Fibroblast of skin of left biceps (primary cell): ENCODE results near the gene CHD6.

ENCODE experiments used
- DNase-seq, 2 experiments: peaks; one replicate each; pipeline ENCODE4 v3.0.0-alpha.2; 2013; ENCODE audit warnings: low read depth in 2 of 2

Gene CHD6

GRCh38 chr20:41403604-41404003 is 214.6 kb downstream of the CHD6 start:
- no peak for DNase-seq

DNA sequence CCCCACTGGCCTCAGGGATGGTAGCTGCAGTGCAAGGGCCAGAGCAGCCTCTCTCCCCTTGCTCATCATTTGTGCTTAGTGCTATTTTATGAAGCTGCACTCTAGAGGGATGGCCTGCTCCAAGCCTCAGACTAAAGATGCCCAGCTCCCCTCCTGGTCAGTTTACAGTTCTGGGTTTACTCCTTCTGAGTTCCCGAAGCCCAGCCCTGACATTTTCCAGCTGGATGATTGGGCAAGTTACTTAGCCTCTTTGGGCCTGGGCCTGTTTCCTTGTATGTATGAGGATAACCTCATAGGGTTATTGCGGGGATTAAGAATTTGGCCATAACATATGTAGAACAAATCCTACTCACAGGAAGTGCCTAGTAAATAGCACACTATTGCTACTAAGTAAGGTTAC is 219.8 kb downstream of the CHD6 start:
- DNase-seq, result no peak

DNA sequence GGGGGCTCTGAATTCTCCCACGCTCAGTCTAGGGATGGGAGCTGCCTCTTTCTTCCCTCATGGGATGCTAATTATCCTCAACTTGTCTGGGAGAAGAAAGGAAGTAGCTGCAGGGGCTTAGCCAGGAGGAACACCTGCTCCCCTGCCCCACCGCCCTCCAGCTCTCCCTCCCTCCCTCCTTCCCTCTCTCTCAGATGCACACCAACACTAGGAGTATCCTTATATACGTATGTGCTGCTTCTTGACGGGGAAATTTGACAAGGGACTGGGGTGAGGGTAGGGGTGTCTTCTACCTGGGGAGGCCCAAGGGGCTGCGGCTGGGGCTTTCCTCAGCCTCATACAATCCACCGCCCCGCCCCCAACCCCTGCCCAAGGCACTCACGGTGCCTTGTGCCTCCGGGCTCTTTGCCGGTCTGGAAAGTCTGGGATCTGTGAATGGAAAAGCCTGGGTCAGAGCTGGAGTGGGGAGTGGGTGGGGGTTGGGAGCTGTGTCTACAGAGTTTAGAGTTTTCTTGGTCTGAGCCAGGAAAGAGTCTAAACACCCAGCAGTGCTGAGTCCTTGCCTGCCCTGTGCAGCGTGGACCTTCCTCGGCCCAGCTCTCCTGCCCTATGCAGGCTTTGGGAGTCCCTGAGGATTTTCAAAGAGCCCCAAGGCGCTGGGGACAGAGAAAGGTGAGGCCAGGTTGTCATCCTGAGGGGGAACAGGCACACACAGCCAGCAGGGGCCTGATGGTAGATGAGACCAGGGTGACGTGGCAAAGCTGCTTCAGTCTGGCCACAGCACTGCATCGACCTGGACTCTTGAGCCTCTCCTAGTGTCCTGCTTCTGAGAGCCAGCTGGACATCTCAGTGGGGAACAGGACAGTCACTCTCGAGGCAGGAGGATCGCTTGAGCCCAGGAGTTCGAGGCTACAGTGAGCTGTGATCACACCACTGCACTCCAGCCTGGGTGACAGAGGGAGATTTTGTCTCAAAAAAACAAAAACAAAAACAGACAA is 222.2 kb downstream of the CHD6 start:
- no peak for DNase-seq

DNA sequence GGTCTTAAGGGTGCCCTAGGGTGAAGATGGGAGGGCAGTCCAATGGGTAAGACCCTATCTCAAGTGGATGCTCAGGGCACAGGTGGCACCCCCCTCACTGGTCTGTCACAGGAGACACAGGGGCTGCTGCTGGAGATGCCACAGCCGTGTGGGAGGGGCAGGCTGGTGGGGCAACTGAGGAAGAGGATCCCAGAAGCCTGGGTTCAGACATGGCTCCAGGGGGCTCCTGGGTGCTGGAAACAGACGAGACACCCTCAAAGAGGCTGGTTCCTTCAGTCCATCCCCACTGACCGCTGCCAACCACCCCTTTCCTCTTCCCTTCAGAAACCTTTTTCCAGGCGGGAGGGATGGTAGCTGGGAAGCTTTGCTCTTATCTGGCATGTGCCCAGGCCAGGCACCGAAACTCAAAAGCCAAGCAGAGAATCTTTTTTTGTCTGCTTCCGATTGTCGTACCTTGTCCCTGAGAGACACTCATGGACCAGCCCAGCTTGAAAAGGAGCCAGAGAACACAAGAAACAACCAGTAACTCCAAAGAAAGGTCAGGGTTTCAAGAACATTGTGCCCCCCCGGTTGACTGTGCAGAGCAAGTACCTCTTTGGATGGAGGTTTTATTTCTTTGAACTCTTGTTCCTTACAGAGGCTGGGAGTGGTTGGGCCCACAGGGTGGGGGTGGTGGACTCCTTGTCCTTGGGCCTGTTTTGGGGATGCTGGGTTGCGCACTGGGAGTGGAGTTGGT is 223.1 kb downstream of the CHD6 start:
- no peak for DNase-seq

DNA sequence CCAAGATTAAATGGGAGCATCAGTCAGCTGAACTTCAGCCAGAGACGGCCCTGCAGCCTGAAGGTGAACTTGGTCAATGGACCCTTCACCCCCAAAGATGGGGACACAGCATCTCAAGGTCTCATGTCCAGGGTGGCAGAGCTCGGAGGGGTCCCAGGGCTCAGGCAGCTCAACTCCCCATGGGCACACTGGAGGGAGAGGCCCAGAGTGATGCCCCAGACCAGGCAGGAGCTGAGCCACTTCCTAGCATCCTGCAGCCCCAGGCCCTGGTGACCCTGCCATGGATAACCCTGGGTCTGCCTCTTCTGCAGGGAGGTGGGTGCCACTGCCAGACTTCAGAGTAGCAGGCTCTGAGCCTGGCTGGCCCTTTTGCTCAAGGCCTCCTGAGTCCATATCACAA is 224.1 kb downstream of the CHD6 start:
- no peak for DNase-seq

DNA sequence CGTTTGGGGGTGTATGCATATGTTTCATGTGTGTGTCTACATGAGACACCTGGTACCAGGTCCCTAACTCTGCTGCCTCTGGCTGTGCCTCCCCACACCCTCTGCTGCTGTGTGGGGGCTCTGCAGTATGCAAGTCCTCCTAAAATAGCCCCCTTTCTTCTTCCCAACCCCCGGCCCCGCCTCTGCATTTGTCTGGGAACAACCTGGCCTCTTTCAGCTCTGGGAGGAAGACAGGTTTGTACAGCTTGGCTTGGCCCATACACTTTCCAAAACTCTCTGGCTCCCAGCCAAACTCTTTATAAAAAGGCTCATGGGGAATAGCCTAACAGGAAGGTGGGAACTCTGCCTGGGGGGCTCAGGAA is 224.5 kb downstream of the CHD6 start:
- no peak for DNase-seq

GRCh38 chr20:41392871-41393704 is 225.1 kb downstream of the CHD6 start:
- DNase-seq, result no peak

- DNase-seq, result no peak
Measured at GRCh38 chr20:41392295-41392694, 225.9 kb downstream of the CHD6 start.

DNA sequence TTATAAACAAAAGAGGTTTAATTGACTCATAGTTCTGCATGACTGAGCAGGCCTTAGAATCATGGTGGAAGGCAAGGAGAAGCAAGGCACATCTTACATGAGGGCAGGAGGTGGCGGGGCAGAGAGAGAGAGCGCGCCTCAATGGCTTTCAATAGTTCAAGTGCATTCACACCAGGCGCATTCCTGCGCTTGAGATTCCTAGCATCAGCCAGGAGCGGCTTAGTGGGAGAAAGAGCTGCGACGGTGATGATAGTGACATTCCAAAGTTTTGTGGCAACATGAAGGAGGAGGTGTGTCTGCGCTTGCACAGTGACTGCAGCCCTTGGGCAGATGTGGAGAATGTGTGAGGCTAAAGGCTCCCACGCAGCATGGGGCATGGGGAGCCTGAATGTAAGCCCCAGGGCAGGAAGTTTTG is 226.6 kb downstream of the CHD6 start:
- no peak for DNase-seq

- DNase-seq, result no peak
Measured at GRCh38 chr20:41390889-41391288, 227.3 kb downstream of the CHD6 start.

DNA sequence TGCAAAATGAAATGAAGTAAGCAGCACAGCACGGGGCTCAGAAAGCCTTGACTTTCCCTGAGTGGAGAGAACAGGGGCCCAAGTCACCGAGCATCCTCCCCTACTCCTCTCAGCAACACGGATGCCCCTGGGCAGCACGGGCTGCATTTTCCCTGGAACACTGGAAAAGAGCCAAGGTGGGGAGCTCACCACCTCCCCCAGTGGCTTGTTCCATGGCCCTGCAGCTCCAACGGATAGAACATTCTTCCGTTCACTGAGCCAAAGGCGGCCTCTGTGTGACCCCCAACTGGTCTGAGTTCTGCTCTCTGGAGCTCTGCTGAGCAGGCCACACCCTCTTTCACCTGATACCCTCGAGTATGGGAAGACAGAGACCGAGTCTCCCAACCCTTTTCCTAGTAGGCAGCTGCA is 230.7 kb downstream of the CHD6 start:
- DNase-seq, result no peak

DNA sequence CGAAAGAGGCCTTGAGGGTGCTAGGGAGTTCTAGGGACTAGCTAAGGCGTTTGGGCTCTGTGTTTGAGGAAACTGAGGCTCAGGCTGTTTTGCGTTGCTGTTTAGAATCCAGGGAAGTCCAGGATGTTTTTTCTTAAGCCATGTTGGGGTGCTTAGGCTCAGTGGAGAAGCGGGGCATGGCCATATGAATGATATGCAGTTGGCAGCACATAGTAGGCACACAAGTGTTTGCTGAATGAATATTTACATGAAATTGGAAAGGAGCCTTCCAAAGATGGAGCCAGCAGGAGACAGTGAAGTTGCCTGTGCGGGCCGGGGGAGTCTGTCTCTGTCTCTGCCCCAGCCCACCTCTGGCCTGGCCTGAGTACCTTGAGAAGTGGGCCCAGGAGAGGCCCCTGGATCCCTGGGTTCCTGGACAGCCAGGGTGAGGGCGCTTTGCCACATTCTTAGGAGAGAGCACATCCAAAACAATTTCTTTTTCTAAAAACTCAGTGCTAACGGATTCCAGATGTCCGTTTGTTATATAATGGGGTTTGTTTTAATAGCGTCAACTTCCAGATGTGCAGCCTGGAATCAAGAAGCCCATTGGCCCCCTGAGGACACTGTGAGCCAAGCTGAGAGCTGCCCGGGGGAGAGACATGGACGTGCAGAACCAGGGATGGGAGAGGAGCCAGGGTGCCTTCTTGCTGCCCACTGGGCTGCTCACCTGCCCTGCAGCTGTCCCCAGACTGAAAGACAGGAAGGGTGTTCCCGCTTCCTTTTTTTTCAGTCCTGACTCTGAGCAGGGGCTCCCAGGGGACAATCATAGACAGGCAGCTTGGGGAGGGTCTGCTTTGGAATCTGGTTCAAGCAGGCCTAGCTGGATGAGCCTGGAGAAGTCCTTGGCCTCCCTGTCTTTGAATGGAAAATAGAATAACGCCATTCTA is 231.4 kb downstream of the CHD6 start:
- peak; percentile 42 to 44 for DNase-seq

- no peak for DNase-seq
Measured at GRCh38 chr20:41382791-41383305, 235.3 kb downstream of the CHD6 start.

DNA sequence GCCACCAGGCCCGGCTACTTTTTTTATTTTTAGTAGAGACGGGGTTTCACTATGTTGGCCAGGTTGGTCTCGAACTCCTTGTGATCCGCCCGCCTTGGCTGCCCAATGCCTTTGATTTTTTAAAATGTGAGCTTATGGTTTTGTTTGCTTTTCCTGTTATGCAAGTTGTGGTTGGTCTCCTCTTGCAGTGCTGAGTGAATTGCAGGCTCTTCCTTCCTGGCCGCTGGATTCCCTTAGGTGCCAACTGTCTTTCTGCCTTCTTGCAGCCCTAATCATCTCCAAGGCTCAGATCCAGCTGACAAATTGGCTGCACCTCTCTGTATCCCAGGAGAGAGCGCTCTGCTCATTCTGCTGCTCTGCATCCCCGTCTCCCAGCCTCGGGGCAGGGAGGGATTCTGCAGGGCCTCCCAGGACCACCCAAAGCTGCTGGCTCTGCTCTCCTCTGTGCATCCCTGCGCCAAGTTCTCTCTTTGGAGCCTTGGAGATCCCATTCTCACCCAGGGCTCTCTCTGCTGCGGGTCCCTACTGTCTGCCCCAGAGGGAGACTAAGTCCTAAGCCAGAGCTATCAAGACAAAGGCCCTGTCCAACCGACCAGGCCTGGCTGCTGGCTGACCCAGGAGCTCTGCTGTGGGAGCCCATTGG is 237.5 kb downstream of the CHD6 start:
- no peak for DNase-seq

DNA sequence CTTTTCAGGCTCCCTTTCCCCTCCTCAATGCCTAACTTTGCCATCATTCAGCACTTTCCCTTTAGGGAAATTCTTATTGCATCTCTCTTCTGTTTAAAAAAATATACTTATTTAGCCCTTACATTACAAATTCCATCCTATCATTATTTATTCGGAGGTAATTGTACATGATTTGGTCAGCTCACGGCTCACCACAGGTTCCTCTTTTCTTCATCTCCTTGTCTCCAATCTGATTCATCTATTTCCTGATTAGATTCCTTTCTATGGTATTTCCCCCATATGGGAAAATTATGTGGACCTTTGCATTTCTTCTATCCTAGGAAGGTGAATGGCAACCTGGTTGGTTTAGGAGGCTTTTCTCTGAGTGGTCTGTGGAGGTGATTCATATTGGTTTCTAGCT is 238.6 kb downstream of the CHD6 start:
- DNase-seq, result no peak

DNA sequence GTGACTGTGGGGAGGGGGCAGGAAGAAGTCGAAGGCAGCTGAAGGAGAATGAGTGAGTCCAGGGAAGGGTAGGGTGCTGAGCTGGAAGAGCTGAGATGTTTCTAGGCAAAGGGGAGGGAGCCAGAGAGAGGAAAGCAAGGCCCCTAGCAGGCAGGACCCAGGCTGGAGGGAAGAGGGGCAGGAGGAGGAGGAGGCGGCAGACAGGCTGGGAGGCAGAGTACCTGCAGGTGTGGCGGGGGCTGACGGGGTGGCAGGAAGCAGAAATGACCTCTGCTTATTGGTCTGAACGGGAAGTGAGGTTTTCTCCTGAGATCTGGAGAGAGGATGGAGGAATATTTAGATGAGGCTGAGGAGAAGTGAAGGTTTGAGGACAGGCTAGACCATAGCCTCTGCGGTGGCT is 240.9 kb downstream of the CHD6 start:
- DNase-seq, result no peak

GRCh38 chr20:41376349-41376748 is 241.8 kb downstream of the CHD6 start:
- no peak for DNase-seq

GRCh38 chr20:41375846-41376245 is 242.3 kb downstream of the CHD6 start:
- DNase-seq, result no peak

DNA sequence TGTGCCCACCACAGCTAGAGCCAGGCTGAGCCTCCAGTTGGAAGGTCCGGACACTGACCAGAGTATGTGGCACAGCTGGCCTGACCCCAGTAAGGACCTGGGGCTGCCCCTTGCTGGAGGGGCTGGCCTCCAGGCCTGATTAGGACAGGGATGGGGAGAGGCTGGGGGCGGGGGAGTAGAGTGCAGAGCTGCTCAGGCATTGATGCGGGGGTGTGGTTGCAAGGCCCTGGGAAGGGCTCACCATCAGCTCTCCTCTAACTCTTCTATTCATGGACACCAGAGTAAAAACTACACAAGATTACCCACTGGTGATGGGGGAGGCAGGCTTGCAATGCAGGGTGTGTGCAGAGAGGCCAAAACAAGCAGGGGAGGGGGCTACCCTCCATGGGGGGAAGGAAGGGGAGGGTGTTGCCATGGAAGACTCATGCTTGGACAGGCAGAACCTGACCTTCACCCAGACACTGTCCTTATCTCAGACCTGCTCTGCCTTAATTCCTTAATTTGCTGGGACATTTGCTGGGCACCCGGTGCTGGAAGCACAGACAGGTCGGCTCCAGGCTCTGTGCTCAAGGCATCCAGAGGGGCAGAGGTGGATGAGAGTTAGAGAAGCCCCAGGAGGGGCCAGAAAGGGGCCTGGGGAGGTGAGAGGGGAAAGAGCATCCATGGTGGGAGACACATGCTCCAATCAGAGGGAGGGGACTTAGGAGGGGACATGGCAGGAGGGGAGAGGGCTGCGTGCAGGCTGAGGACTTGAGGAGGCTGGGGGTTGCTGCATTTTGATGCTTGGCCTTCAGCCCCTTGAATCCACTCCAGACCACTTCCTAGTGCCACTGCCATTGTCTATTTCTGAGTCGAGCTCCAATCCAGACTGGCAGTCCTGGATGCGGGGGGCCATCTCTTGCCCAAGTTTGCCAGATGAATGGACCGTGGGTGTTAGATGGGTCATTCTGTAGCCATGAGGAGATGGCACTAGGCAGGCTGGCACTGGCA is 244.0 kb downstream of the CHD6 start:
- no peak for DNase-seq
